Suprapubic skin (tissue), 4 donors: Measurements from ENCODE around the gene SH3GLB2. TPM values are rescaled to one million over a fixed set of nuclear protein-coding genes. Genes with fewer than 3 reads are reported as not detected.

Experiments
- DNase-seq, 2 donors: peaks; one replicate each; pipeline ENCODE4 v3.0.0-alpha.2; 2019; ENCODE audit warnings: low spot score in 2 of 2
- H3K27ac ChIP-seq: fragments of 200-600 bp; sonication (generic); one replicate; pipeline ENCODE4 v1.5.1; 2019
- H3K27me3 ChIP-seq: fragments of 200-600 bp; sonication (generic); one replicate; pipeline ENCODE4 v1.5.1; 2019
- H3K36me3 ChIP-seq: fragments of 200-600 bp; sonication (generic); one replicate; pipeline ENCODE4 v1.5.1; 2019
- H3K4me1 ChIP-seq: fragments of 200-600 bp; sonication (generic); one replicate; pipeline ENCODE4 v1.5.1; 2019
- H3K4me3 ChIP-seq: fragments of 200-600 bp; sonication (generic); one replicate; pipeline ENCODE4 v1.5.1; 2019; ENCODE audit warnings: mild to moderate bottlenecking
- H3K9me3 ChIP-seq: fragments of 200-600 bp; sonication (generic); one replicate; pipeline ENCODE4 v1.5.1; 2019
- EP300 ChIP-seq: sonication (generic); formaldehyde crosslinking; IDR thresholded peaks from one replicate; pipeline ENCODE4 v1.6.1; 2017; ENCODE audit warnings: antibody characterized with exemption
- POLR2A ChIP-seq, 2 donors: fragments of 450-650 bp; IDR thresholded peaks; one replicate each; pipeline ENCODE4 v1.6.1; 2017; ENCODE audit warnings: antibody characterized with exemption in 2 of 2, mild to moderate bottlenecking in 2 of 2, moderate library complexity in 2 of 2
- POLR2AphosphoS5 ChIP-seq, 3 donors: sonication (generic); formaldehyde crosslinking; IDR thresholded peaks; one replicate each; pipeline ENCODE4 v1.6.1; 2017; ENCODE audit warnings: antibody characterized with exemption in 3 of 3
- WGBS: methylation state at CpG from one replicate; pipeline ENCODE4 v1.1.5; 2018; 5-methylcytosine and 5-hydroxymethylcytosine counted together
- total RNA-seq, 4 donors: library from RNA; depleted of rRNA; stranded (reverse); fragments of >200 nt; gene quantifications; one replicate each; pipeline ENCODE4 v1.1.0, GENCODE V29; 2016
- TF ChIP-seq, protein P1 (sequence below), 2 donors: fragments of 200-600 bp in 1 of 2; fragments of 450-650 bp in 1 of 2; sonication (generic) in 1 of 2; IDR thresholded peaks; one replicate each; pipeline ENCODE4 v1.5.1; 2016 to 2019; ENCODE audit warnings: antibody characterized with exemption in 2 of 2, mild to moderate bottlenecking in 1 of 2, moderate library complexity in 1 of 2

Gene SH3GLB2
- total RNA-seq, 4 donors from 2014 or later = 193 to 331 (median 258) TPM

DNA sequence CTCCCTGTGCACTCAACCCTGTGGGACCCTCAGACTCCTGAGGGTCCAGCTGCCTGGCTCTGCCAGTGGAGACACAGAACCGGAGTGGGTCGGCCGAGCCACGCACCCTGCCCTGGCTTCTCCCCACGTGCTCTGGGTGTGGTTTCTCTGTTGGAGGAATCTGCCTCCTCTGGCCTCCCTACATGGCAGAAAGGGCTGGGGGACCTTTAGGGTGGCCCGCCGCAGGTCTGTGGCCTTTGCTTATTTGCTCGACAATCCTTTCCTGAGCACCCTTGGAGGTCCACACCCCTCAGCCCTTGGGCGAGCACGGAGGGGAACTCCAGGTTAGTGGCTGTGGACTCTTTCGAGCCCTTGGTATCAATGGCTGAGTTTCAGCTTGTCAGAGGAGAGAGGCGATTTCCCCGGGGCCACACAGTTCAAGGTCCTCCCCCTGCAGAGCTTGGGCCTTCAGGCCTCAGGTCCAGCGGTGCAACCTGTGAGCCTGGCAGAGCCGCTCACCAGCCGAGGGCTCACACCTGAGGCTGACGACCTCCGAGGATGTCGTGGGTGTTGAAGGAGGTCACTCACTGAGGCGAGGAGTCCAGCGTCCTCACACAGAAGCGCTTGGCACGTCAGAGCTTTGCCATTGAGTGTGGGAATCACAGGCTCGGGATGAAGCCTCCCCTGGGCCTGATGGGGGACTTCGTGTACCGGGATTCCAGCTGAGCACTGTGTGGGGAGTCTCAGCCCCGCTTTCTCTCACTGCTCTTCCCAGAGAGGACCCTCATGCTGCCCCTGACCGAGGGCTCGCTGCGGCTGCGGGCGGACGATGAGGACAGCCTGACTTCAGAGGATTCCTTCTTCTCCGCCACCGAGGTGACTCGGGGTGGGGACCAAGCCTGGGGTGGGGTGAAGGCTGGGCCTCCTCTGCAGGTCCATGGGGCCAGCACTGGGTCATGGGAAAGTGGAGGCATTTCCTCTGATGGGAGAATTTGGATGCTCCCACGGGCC is 32.0 kb upstream of the SH3GLB2 start:
- H3K36me3 ChIP-seq = peaks cover 78% of the 10 kb centered on the region
- H3K9me3 ChIP-seq = no peaks in the 10 kb centered on the region
- 96% methylated on average over 10 of the region's 37 CpGs for WGBS
- no peak overlapping the region for H3K4me3 ChIP-seq
- no peak overlapping the region for H3K27ac ChIP-seq
- TF ChIP-seq, protein P1, sequence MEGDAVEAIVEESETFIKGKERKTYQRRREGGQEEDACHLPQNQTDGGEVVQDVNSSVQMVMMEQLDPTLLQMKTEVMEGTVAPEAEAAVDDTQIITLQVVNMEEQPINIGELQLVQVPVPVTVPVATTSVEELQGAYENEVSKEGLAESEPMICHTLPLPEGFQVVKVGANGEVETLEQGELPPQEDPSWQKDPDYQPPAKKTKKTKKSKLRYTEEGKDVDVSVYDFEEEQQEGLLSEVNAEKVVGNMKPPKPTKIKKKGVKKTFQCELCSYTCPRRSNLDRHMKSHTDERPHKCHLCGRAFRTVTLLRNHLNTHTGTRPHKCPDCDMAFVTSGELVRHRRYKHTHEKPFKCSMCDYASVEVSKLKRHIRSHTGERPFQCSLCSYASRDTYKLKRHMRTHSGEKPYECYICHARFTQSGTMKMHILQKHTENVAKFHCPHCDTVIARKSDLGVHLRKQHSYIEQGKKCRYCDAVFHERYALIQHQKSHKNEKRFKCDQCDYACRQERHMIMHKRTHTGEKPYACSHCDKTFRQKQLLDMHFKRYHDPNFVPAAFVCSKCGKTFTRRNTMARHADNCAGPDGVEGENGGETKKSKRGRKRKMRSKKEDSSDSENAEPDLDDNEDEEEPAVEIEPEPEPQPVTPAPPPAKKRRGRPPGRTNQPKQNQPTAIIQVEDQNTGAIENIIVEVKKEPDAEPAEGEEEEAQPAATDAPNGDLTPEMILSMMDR (IDR thresholded peaks at IDR 0.05) = no peak
- TF ChIP-seq EP300 (no peak), POLR2A (IDR thresholded peaks at IDR 0.05) (no peak), POLR2AphosphoS5 (IDR thresholded peaks at IDR 0.05) (no peak)
- DNase-seq = no peak
- H3K27me3 ChIP-seq = no peaks in the 10 kb centered on the region
- no peaks in the 10 kb centered on the region for H3K4me1 ChIP-seq

DNA sequence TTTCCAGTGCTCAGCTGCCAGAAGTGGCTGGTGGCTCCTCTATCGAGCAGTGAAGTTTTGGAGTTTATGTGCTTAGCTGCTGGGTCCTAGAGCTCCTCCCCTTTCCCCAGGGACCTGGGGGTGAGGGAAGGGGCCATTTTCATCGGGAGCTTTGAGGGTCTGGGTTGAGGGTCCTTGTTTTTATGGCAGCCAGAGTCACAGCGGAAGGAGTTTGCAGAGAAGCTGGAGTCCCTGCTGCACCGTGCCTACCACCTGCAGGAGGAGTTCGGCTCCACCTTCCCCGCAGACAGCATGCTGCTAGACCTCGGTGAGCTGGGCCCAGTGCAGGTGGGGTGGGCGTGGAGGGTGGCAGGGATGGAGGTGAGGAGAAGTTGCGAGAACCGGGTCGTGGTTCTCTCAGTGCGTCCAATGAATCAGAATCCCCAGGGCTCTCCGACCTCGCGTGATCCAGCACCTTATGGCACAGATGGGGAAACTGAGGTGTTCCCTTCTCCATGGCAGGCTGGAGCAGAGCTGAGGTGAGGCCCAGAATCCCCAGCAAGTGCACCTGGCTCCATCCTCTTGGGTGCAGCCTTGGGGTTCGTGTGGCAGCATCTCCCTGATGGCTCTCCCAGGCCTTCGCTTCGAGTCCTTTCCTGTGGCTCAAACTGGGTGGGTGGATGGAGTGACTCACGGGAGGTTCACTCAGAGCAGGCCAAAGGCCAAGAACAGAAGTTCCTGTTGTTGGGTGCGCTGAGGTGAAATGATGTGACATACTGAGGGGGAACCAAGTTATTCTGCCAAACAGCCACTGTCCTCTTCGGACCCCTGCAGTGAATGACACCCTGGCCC is 31.0 kb upstream of the SH3GLB2 start:
- 84% methylated on average over 19 of the region's 21 CpGs for WGBS
- DNase-seq = no peak
- Histone ChIP-seq H3K27me3 (no peaks in the 10 kb centered on the region), H3K36me3 (peaks cover 69% of the 10 kb centered on the region), H3K27ac (no peak overlapping the region), H3K4me3 (no peak overlapping the region), H3K4me1 (no peaks in the 10 kb centered on the region), H3K9me3 (no peaks in the 10 kb centered on the region)
- TF ChIP-seq POLR2AphosphoS5 (IDR thresholded peaks at IDR 0.05) = no peak
- TF ChIP-seq, protein P1 (IDR thresholded peaks at IDR 0.05) = no peak
- no peak for TF ChIP-seq POLR2A (IDR thresholded peaks at IDR 0.05)

DNA sequence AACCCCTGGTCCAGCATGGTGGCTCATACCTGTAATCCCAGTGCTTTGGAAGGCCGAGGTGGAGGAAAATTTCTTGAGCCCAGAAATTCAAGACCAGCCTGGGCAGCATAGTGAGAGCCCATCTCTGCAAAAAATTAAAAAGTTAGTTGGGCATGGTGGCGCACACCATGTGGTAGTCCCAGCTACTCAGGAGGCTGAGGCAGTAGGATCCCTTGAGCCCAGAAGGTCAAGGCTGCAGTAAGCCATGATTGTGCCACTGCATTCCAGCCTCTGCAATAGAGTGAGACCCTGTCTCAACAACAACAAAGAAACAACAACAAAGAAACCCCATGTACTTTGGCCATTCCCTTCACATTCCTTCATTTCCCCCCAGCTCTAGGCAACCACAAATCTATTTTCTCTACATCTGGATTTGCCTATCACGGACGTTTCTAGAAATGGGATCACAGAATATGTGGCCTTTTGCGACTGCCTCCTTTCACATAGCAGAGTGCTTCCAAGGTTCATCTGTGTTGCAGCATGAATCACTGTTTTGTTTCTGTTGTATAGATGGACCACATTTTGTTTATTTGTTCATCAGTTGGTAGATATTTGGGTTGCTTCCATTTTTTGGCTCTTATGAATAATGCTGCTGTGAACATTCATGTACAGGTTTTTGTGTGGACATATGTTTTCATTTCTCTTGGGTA is 26.2 kb upstream of the SH3GLB2 start:
- Histone ChIP-seq H3K27ac (no peak overlapping the region), H3K9me3 (no peaks in the 10 kb centered on the region), H3K36me3 (peaks cover 37% of the 10 kb centered on the region), H3K4me3 (no peak overlapping the region), H3K27me3 (no peaks in the 10 kb centered on the region), H3K4me1 (no peaks in the 10 kb centered on the region)
- no peak for DNase-seq
- 84% methylated on average over 5 of the region's 5 CpGs for whole genome bisulfite sequencing
- no peak for TF ChIP-seq EP300
- no peak for TF ChIP-seq POLR2A (IDR thresholded peaks at IDR 0.05)
- no peak for TF ChIP-seq POLR2AphosphoS5 (IDR thresholded peaks at IDR 0.05)
- TF ChIP-seq, protein P1 (IDR thresholded peaks at IDR 0.05) = no peak

DNA sequence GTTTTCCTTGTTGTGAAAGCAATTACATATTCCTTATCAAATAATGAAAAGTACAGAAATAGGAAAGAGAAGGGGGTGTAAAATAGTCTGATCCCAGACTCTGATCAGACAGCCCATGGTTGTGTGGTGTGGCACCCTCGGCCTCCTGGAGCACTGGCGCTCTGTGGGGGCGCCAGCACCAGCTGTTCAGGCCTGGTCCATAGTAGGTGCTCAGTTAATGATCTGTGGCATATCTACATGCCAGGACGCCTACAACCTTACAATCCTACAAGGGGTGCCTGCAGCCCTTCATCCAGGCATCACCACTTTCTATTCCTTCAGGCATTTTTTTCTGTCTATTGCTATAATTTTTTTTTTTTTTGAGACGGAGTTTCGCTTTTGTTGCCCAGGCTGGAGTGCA is 24.9 kb upstream of the SH3GLB2 start:
- H3K36me3 ChIP-seq = peaks cover 44% of the 10 kb centered on the region
- DNase-seq = no peak
- H3K4me1 ChIP-seq = no peaks in the 10 kb centered on the region
- no peak overlapping the region for H3K4me3 ChIP-seq
- 82% methylated on average over 6 of the region's 6 CpGs for whole genome bisulfite sequencing
- TF ChIP-seq, protein P1 (IDR thresholded peaks at IDR 0.05) = no peak
- TF ChIP-seq POLR2A (IDR thresholded peaks at IDR 0.05) (no peak), POLR2AphosphoS5 (IDR thresholded peaks at IDR 0.05) (no peak)
- H3K27me3 ChIP-seq = no peaks in the 10 kb centered on the region
- H3K9me3 ChIP-seq = no peaks in the 10 kb centered on the region
- H3K27ac ChIP-seq = peak overlapping the region; percentile 67
